ENCODE results near the gene SLC43A2. TPM values are rescaled to one million over a fixed set of nuclear protein-coding genes. Genes with fewer than 3 reads are reported as not detected.

The SLC43A2 gene
- total and polyA plus RNA-seq, 10 of the 15 experiments (the other 5 are each of a cell fraction or from before 2014, with no cell fraction given): 0.03 to 14.0 (median 5.3) TPM

DNA sequence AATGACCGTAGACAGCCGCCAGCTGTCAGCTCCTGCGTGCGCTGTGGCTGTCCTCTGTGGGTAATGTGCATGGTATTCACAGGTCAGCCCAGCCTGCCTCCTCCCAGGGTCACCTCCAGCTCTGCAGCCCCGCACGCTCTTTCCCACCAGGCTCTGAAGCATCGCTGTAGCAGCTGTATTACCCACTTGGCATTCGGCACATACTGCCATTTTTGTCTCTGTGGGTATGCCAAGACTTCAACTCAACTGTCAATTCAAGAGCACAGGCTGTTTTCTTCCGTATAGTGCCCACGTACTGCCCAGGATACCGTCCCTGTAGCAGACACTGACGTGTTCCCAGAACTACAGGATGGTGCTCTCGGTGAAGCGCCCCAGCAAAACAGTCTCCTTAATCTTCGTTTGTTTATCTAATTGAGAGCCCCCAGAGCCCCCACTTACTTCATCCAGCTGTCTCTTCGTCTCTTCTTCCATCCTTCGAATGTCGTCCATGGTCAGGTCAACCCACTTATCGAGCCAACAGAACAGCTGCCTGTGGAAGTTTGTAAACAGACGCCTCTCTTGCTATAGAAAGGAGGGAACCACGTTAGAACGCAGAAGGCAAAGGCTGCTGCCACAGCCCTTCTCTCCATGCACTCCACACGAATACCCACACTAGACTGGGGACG is 94.8 kb downstream of the SLC43A2 start:
- intact Hi-C loops (cut with micrococcal nuclease; ENCODE audit: unreplicated experiment): no loop called here
- Histone ChIP-seq H3K4me1 (ENCODE audit: control insufficient read depth, insufficient read depth, low read length) (no peaks in the 10 kb centered on the region), H3K27ac (ENCODE audit: control insufficient read depth, insufficient read depth) (no peak overlapping the region), H3K4me2 (ENCODE audit: control insufficient read depth, insufficient read depth) (no peak overlapping the region), H3K4me3 (no peak overlapping the region), H3K9ac (ENCODE audit: control insufficient read depth, insufficient read depth, low read length) (no peak overlapping the region), H3K9me3 (replicated peaks; ENCODE audit: control insufficient read depth, insufficient read depth, low read length) (no peaks in the 10 kb centered on the region), H3K27me3 (replicated peaks in 1 of 2; ENCODE audit: control insufficient read depth in 2 of 2, insufficient read depth in 2 of 2, low read length in 1 of 2) (no peaks in the 10 kb centered on the region), H3K36me3 (ENCODE audit: control insufficient read depth in 2 of 2, insufficient read depth in 2 of 2, low read length in 1 of 2) (peaks cover 18 to 20% of the 10 kb centered on the region in 2 experiments; a peak in 3 of 4 replicates), H3K79me2 (ENCODE audit: control insufficient read depth, insufficient read depth, low read length) (no peaks in the 10 kb centered on the region), H4K20me1 (ENCODE audit: control insufficient read depth, insufficient read depth) (no peaks in the 10 kb centered on the region), H2AFZ (ENCODE audit: control insufficient read depth, low read depth, low read length) (no peak overlapping the region)
- TF ChIP-seq NR2C2 (IDR thresholded peaks at IDR 0.05; ENCODE audit: borderline replicate concordance, control insufficient read depth, insufficient read length, low read depth) (no peak), POLR2A (IDR thresholded peaks at IDR 0.05; ENCODE audit: low read depth, low read length) (peak; percentile 7; the same call in 1 of the 2 replicates), POLR2AphosphoS2 (IDR thresholded peaks at IDR 0.05; ENCODE audit: low read depth, low read length) (no peak)
- RAD21 ChIA-PET (ENCODE audit: unreplicated experiment): interaction anchor here (1.0 to 1.8 kb wide), 7 partner anchors 17 to 270 kb away, joined by 3 to 12 read pairs (median 4); partner anchors contain the start of gene INPP5K
- FAIRE-seq (no peak), ATAC-seq (no peak), DNase-seq (ENCODE audit: low read depth, low spot score) (no peak)
- WGBS (ENCODE audit: insufficient coverage, insufficient replicate concordance, low lambda C conversion rate, missing lambda C conversion rate): 94% methylated on average over 24 of the region's 24 CpGs
- in situ Hi-C loops (cut with MboI): no loop called here
- BruUV-seq (replicated peaks): no TSS peak
- CTCF ChIA-PET: interaction anchor here (0.5 to 3.2 kb wide), 17 partner anchors 11 to 905 kb away, joined by 3 to 22 read pairs (median 4); partner anchors contain the start of genes CRK, INPP5K and SLC43A2
- SMC1A ChIA-PET (ENCODE audit: uncharacterized antibody, unreplicated experiment): interaction anchor here (0.8 to 1.5 kb wide), 5 partner anchors 15 to 168 kb away, joined by 3 to 6 read pairs (median 4); no protein-coding TSS in a partner anchor
- POLR2A ChIA-PET: interaction anchor here (0.8 kb wide), 1 partner anchor 17 kb away, joined by 3 read pairs; the partner anchor contains the start of gene INPP5K

DNA sequence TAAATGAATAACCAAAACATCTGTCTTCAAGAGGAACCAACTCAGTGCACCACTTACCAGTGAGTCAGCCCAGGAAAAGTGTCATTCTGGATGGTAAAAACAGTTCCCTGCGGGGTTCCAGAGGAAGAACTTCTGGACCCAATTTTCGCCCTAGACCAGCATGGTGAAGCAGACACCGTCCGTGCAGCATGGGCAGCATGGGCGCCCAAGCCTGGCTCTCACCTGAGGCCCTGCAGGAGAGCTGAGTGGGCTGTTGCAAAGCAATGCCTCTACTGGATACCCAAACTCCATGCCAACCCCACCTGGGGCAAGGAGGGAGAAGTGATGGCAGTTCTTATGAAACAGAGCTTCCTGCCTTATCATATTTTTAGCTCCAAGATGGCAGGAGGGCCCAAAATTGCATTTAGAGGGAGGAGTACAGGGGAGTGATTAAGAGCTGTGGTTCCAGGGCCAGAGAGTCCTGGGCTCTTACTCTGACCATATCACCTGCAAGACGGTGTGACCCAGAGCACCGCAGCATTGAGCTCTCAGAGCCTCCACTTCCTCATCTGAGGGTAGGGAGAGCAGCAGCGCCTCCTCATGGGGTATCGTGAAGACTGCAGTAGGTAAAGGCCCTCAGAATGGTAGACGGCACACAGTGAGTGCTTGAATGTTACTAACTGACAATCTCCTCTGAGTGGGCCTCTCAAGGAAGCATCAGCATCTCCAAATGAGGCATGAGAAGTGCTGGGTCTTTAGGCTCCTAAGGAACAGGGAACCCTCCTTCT is 95.6 kb downstream of the SLC43A2 start:
- no peak overlapping the region for H3K9ac ChIP-seq (ENCODE audit: control insufficient read depth, insufficient read depth, low read length)
- ChIA-PET RAD21 (ENCODE audit: unreplicated experiment) (interaction anchor here (1.0 to 1.8 kb wide), 7 partner anchors 16 to 269 kb away, joined by 3 to 12 read pairs (median 4); partner anchors contain the start of gene INPP5K), CTCF (interaction anchor here (0.5 to 3.2 kb wide), 18 partner anchors 10 to 906 kb away, joined by 3 to 22 read pairs (median 4); partner anchors contain the start of genes CRK, INPP5K and SLC43A2), SMC1A (ENCODE audit: uncharacterized antibody, unreplicated experiment) (interaction anchor here (0.8 to 1.3 kb wide), 4 partner anchors 14 to 168 kb away, joined by 3 to 6 read pairs (median 4); no protein-coding TSS in a partner anchor), POLR2A (interaction anchor here (0.6 to 0.8 kb wide), 2 partner anchors 17 to 21 kb away, joined by 3 to 5 read pairs; partner anchors contain the start of gene INPP5K)
- H3K79me2 ChIP-seq (ENCODE audit: control insufficient read depth, insufficient read depth, low read length): no peaks in the 10 kb centered on the region
- ATAC-seq: peak; percentile 86
- no peak for DNase-seq (ENCODE audit: low read depth, low spot score)
- H3K4me2 ChIP-seq (ENCODE audit: control insufficient read depth, insufficient read depth): no peak overlapping the region
- H3K4me3 ChIP-seq: no peak overlapping the region
- in situ Hi-C loops (cut with MboI) (no loop called here), intact Hi-C loops (cut with micrococcal nuclease; ENCODE audit: unreplicated experiment) (no loop called here)
- no TSS peak for BruUV-seq (replicated peaks)
- WGBS (ENCODE audit: insufficient coverage, insufficient replicate concordance, low lambda C conversion rate, missing lambda C conversion rate): 72% methylated on average over 10 of the region's 10 CpGs
- H3K27me3 ChIP-seq (replicated peaks in 1 of 2; ENCODE audit: control insufficient read depth in 2 of 2, insufficient read depth in 2 of 2, low read length in 1 of 2): no peaks in the 10 kb centered on the region
- H3K27ac ChIP-seq (ENCODE audit: control insufficient read depth, insufficient read depth): no peak overlapping the region
- FAIRE-seq: peak; percentile 72
- H2AFZ ChIP-seq (ENCODE audit: control insufficient read depth, low read depth, low read length): no peak overlapping the region
- no peaks in the 10 kb centered on the region for H3K9me3 ChIP-seq (replicated peaks; ENCODE audit: control insufficient read depth, insufficient read depth, low read length)
- H3K36me3 ChIP-seq (ENCODE audit: control insufficient read depth in 2 of 2, insufficient read depth in 2 of 2, low read length in 1 of 2): peaks cover 15% of the 10 kb centered on the region in 2 experiments; a peak in 3 of 4 replicates
- H4K20me1 ChIP-seq (ENCODE audit: control insufficient read depth, insufficient read depth): no peaks in the 10 kb centered on the region
- H3K4me1 ChIP-seq (ENCODE audit: control insufficient read depth, insufficient read depth, low read length): no peaks in the 10 kb centered on the region
- TF ChIP-seq IRF4 (IDR thresholded peaks at IDR 0.05; ENCODE audit: low read depth, low read length): no peak
- TF ChIP-seq RUNX3 (IDR thresholded peaks at IDR 0.05; ENCODE audit: low read length): no peak
- TF ChIP-seq HDAC6 (IDR thresholded peaks at IDR 0.05; ENCODE audit: unreplicated experiment): no peak
- no peak for TF ChIP-seq NBN (IDR thresholded peaks at IDR 0.05)
- no peak for TF ChIP-seq CHD2 (IDR thresholded peaks at IDR 0.05; ENCODE audit: borderline replicate concordance, low read depth, low read length)
- TF ChIP-seq, protein P1, sequence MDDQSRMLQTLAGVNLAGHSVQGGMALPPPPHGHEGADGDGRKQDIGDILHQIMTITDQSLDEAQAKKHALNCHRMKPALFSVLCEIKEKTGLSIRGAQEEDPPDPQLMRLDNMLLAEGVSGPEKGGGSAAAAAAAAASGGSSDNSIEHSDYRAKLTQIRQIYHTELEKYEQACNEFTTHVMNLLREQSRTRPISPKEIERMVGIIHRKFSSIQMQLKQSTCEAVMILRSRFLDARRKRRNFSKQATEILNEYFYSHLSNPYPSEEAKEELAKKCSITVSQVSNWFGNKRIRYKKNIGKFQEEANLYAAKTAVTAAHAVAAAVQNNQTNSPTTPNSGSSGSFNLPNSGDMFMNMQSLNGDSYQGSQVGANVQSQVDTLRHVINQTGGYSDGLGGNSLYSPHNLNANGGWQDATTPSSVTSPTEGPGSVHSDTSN (IDR thresholded peaks at IDR 0.05; ENCODE audit: insufficient replicate concordance, low read depth, low read length): no peak
- no peak for TF ChIP-seq ZZZ3 (IDR thresholded peaks at IDR 0.05; ENCODE audit: control insufficient read depth, insufficient read length, low read depth)
- TF ChIP-seq ZNF622 (IDR thresholded peaks at IDR 0.05): no peak
- TF ChIP-seq SIX5 (IDR thresholded peaks at IDR 0.05; ENCODE audit: low read depth, low read length, severe bottlenecking): no peak
- TF ChIP-seq FOXM1 (IDR thresholded peaks at IDR 0.05; ENCODE audit: low read depth, low read length): no peak

Data from GM12878 (cell line).